ENCODE measurements around the gene ZNF629.
A peak's percentile ranks its signal among the peaks of the same experiment; 100 is the strongest.
"Not testable (repeated sequence)": the region's sequence is repeated elsewhere in the genome, so short reads cannot be mapped to it uniquely, and the experiment has no call there.

Gene ZNF629

DNA sequence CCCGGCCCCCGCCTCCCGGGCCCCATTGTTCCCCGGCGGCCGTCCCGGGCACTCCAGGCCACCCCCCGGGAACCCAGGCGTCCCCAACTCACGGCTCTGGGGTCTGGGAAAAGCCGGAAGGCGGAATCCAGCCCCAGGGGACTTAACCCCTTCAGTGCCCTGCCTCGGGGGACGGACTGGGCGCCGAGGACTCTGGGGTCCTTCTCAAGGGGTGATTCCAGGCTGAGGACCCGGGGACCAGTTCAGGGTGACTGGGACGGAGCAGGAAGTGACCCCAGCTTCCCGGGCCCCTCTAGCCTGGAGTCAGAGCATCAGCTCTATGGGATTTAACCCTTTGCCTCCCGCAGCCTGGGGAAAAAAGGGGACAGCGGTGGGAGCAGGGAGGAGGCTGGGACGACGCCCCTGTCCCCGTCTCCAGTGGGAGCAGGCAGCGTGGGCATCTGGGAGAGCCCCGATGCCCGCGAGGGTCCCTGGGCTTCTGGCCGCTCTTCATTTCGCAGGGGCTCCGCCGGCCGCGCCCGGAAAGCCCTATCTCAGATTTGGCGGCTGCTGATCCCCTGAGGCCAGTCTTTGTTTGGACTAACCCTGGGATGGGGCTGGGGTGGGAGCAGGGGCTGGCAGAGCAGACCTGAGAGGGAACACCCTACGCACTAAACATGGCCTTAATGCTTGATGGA lies at the start of gene ZNF629:
ZNF629 (minus strand) TSS at position 270 of the 677 bp plus-strand sequence. CDS start 2,723 bp downstream, outside the sequence.
- no peak for DNase-seq

DNA sequence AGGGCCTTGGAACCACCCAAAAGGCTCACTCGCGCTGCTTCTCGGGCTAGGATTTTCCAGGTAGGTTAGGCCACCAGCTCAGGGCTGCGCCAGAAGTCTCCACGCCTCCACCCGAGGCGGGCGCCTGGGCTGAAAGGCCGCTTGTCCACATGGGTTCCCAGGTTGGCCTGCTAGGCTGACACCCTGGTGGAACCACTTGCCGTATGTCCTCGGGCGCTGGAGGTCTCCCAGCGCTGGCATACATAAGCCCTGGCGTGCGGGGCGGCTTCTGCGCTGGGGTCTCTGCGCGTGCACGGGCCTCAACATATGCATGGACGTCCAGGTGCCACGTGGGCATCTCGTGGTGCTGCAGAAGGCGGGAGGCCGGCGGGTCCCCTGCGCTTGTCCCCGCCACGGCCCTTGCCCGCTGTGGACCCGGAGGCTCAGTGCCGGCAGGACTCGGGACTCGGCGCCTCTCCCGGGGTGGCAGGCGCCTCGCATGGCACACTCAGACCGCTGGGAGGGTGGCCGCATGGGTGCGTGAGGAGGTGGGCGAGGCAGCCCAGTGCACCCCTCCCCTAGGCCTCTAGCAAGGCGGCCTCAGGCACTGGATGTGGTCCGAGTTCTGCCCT lies 47.2 kb upstream of the ZNF629 start:
- DNase-seq = no peak

DNA sequence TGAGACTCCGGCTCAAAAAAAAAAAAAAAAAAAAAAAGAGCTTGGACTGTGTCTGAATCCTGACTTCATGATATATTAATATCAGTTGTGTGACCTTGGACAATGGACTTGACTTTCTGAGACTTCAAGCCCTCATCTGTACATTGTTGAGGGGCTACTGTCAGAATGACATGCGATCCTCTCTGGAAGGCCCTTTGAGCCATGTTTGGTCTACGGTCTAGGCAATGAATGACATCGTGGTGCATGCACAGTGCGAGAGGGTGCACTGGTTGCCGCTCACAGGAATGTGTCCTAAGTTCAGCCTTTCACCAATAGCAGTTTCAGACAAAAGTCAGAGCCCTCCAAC lies 43.0 kb upstream of the ZNF629 start:
- no peak for DNase-seq

DNA sequence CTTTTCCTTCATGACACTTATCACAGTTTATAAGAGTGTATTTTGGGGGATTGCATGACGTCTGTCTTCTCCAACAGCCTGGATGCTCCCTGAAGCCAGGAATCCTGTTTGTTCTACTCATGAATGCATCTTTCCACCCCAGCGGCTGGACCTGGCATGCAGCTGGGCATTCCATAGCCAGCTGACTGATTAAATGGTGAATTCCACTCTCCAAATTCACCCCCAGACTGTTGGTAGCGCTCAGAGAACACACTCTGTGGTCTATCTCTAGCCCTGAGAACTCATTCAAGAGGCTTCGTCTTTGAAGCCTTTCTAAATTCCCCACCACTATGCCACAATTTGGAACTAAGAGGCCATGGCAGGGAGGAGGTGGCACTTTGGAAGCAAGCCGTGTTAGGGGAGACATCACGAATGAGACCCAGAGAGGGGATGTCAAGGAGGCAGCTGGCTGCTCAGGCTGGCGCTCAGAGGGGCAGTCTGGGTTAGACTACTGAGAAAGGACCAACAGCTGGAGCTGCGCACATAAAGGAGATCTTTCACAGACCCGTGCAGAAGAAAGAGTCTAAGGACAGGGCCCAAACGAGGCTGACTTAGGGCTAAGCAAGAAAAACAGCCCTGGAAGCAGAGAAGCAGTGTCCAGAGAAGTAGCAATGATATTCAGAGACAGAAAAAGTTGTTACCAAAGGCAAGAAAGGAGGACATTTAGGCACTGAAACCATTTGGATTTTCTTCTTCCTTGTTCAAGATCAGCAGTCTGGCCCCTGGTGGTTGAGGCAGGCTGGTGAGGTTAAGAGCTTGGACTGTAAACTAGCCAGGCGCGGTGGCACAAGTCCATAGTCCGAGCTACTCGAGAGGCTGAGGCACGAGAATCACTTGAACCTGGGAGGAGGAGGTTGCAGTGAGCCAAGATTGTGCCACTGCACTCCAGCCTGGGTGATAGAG lies 42.4 kb upstream of the ZNF629 start:
- no peak for DNase-seq

DNA sequence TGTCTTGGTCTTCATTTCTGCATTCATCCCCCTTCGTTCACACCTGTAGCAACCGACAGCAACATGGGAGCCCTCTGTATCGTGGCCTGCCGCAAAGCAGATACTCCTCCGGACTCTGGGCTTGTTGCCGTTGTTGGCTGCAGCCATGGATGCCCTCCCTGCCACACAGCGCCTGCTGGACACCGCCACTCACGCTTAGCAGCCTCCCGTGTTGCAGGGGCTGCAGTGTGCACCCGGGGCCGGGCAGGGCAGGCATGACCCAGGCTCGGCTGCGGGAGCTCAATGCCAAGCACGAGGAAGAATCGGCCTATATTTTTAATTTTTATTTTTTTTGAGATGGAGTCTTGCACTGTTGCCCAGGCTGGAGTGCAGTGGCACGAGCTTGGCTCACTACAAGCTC lies 34.9 kb upstream of the ZNF629 start:
- no peak for DNase-seq

DNA sequence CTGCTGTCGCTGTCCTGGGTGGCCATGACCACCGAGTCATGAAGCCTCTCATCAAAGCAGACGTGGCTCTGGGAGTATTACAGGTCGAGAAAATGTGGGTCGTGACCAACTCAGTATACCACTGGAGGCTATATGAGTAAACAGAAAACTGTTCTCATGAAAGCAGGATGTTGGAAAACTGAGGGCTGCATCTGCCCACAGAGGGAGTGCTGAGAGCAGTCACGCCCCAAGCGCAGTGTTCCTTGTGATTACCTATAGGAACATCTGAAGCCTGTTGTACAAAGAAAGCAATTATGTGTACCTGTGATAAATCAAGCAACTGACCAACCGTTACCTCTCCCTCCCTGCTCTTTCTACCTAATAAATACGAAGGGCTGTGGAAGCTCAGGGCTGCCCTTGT lies 34.4 kb upstream of the ZNF629 start:
- not testable (repeated sequence) for DNase-seq

DNA sequence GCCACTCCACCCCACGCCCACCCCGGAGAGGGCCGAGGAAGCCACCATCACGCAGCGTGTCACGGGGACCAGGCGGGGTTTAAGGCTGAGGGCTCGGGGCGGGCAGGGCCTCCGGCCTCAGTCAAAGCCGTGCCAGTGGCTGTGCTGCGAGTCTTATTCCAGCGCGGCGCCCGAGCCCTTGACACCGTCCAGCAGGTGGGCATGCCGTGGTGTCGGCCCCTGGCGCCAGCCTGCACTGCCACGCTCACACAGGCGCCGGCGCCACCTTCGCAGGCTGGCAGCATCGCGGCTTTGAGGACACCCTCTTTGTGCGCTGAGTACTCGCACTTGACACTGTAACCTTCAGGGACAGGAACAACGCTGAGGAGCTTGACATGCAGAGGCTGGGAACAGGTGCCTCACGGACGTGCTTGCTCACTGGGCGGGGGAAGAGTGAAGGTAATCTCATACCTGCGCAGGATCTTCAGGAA lies 34.0 kb upstream of the ZNF629 start:
- DNase-seq = no peak

DNA sequence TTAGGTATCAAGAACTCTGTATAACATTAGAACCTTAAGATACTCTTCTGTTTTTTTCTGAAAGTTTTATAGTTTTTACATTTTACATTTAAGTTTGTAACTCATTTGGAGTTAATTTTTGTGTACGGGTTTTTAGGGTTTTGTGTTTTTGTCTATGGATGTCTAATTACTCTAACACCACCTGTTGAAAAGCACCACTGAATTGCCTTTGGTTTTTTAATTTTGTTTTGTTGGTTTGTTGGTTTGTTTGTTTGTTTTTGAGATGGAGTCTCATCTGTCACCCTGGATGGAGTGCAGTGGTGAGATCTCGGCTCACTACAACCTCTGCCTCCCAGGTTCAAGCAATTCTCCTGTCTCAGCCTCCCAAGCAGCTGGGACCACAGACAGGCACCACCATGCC lies 29.8 kb upstream of the ZNF629 start:
- DNase-seq = no peak

DNA sequence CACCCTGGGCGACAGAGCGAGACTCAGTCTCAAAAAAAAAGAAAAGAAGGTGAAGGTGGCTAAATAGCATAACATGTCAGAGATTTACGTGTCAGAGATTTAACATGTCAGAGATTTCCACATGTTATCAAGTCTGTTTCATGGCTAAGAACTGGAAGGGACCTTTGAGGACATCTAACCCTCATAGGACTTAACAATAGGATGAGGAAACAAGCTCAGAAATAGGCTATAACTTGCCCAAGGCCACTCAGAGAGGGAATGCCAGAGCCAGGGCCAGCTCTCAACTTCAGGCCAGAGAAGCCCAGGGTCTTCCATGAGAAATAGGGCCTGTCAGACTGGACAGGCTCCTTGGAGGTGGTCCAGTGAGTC lies 26.8 kb upstream of the ZNF629 start:
- DNase-seq = no peak

DNA sequence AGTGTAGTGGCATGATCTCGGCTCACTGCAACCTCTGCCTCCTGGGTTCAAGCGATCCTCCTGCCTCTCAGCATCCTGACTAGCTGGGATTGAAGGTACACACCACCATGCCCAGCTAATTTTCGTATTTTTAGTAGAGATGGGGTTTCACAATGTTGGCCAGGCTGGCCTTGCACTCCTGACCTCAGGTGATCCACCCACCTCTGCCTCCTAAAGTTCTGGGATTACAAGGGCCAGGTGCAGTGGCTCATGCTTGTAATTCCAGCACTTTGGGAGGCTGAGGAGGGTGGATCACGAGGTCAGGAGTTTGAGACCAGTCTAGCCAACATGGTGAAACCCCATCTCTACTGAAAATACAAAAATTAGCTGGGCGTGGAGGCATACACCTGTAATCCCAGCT lies 22.7 kb upstream of the ZNF629 start:
- not testable (repeated sequence) for DNase-seq

DNA sequence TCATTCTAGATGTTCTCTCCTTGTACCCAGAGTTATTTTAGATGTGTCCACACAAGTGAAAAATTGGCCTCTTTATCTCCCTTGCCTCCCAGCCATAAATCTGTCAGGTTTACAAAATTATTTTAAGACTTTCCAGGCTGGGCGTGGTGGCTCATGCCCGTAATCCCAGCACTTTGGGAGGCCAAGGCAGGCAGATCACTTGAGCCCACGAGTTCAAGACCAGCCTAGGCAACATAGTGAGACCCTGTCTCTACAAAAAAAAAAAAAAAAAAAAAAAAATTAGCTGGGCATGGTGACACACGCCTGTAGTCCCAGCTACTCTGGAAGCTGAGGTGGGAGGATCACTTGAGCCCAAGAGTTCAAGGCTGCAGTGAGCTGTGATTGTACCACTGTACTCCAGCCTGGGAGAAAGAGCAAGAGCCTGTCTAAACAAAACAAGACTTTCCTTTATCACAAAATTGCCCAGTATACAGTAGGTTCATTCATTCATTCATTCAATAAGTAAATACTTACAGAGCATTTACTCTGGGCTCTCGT lies 22.0 kb upstream of the ZNF629 start:
- not testable (repeated sequence) for DNase-seq

DNA sequence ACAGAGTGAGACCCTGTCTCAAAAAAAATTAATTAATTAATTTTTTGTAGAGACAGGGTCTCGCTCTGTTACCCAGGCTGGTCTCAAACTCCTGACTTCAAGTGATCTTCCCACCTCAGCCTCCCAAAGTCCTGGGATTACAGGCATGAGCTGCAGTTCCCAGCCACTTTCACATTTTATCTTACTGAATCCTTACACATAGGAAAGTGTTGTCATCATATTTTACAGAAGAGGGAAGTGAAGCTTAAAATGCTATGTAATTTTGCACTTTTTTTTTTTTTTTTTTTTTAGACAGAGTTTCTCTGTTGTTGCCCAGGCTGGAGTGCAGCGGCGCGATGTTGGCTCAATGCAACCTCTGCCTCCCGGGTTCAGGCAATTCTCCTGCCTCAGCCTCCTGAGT lies 21.1 kb upstream of the ZNF629 start:
- no peak for DNase-seq

DNA sequence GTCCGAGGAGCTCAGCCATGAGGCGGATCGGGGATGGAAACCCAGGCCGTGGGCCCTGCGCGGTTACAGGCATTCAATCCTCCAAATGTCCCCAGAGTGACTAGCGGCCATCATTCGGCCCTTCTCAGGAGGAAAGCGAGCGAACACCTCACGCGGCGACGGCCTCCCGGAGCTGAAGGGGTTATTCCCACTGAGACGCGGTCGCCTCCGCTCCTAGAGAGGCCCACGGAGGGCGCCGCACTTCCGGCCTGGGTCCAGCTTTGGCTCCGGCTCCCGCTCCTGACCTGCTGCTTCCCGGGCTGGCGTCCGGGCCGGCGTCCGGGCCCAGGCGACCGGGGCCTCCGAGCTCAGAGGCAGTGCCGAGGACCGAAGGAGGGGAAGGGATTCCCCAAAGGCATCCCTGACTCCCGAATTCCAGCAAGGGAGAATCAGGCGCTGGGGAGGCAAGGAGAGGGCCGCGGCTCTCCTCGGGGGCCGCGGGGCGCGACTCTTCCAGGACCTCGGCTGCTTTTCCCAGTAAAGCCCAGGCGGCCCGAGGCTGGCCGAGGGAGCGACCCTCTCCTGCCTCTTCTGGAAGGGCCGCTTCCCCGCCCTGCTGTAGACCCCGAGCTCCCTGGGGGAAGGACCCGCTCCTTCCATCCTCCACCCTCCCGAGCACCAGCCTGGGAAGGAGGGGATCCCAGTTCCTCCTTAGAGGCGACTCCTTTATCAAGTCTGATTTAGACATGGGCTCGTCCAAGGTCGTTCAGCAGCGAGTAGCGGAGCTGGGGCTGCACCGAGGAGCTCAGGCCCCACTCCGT lies 18.6 kb upstream of the ZNF629 start:
- DNase-seq = peak in 3 of 4 experiments; percentile 28 to 44 (median 32)

DNA sequence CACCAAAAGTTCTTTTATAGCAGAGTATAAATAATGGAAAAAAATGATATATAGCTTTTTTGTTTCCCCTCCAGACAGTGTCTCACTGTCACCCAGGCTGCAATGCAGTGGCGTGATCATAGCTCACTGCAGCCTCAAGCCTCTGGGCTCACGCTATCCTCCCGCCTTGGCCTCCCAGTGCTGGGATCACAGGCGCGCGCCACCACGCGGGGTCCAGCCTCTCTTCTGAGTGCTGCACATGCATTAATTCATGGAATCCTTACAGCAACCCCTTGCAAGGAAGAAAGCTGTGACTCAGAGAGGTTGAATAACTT lies 18.0 kb upstream of the ZNF629 start:
- DNase-seq = no peak

DNA sequence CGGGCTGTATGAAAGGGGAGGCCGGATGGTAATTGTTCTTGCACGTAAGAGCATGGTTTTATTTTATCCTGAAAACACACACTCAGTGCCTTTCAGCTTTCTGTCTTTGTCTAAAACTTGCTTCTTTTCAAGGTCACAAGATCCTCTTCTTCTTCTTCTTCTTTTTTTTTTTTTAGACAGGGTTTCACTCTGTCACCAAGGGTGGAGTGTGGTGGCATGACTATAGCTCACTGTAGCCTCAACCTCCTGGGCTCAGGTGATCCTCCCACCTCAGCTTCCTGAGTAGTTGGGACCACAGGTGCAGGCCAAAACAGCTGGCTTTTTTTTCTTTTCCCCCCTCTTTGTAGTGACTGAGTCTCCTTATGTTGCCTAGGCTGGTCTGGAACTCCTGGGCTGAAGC lies 15.9 kb upstream of the ZNF629 start:
- DNase-seq = no peak

DNA sequence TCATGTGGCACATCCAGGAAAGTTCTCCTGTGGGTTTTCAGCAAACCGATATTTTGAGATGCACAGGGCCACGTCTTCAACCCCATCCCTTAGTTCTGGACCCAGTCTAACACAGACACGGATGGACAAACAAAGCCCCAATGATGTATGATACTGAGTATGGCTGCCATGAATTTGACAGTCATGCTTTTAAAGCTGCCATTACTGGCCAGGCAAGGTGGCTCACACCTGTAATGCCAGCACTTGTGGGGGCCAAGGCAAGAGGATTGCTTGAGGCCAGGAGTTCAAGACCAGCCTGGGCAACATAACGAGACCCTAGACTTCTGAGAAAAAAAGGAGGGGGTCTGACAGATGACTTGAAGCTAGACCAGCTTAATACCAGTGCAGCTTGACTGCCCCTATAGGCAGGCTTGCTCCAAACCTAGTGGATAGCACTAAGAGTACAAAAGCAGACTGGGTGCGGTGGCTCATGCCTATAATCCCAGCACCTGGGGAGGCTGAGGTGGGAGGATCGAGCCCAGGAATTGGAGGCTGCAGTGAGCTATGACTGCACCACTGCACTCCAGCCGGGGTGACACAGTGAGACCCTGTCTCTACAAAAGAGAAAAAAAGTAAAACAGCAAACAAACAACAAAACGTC lies 10.8 kb upstream of the ZNF629 start:
- DNase-seq = no peak

DNA sequence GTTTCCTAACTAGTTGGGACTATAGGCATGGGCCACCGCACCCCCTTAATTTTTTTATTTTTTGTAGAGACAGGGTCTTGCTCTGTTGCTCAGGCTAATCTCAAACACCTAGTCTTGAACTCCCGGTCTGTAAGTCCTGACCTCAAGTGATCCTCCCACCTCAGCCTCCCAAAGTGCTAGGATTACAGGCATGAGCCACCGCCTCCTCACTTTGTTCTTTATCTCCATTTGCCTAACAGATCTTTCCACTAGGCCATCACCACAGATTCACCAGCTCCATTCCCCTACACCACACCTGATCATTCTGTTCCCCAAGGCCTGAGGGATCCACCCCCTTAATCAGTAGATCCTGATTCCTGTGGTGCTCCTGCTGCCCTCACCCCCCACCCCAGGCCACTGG lies 7.6 kb upstream of the ZNF629 start:
- DNase-seq = no peak

DNA sequence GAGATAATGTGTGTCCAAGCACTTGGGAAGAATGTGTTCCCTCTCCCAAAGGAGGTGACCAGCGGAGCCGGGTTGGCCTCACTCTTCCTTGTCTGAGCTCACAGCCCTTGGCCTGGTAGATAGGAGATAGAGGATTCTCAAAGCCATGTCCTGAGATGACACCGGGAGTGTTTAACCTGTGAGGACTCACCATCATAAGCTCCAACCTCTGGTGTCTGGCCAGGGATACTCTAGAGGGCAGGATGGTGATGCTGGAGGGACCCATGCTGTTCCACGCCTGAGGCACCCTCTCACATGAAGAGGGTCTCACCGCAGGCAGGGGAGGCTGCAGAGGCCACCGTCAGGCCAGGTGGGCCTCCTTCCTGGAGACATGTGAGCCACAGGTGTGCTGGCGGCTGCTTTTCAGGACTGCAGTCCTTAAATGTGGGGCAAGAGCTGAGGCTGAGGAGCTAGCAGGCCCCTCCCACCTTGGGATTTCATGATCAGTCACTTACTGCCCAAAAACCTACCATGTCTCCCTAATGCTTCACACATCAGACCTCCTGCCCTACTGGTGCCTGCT lies 6.6 kb upstream of the ZNF629 start:
- no peak for DNase-seq

DNA sequence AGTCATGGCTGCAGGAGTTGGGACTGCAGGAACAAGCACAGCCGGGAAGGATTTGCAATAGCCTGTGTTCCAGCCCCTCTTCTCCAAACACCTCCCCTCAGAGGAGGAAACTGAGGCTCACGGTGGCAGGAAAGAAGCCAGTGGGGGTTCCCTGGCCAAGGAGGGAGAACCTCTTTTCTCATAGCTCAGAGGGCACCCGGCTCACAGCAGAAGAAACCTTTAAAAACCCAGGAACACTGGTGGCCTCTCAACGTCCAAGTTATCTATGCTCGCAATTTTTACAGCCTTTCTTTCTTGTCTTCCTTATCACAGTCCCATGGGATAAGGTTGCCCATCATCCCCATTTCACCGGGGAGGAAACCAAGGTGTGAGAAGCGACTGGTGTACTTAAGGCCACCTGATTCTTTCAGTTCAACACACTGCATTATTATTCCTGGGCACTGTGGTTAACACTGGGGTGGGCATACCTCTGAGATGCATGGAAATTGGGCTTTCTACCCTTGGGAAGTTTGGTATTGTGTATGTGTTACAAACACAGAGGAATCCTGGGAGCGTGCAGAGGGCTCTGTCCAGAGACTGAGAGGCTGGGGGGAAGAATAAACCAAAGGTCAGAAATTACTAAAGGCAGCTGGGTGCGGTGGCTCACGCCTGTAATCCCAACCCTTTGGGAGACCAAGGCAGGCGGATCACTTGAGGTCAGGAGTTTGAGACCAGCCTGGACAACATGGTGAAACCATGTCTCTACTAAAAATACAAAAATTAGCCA lies 791 bp upstream of the ZNF629 start:
- no peak for DNase-seq

DNA sequence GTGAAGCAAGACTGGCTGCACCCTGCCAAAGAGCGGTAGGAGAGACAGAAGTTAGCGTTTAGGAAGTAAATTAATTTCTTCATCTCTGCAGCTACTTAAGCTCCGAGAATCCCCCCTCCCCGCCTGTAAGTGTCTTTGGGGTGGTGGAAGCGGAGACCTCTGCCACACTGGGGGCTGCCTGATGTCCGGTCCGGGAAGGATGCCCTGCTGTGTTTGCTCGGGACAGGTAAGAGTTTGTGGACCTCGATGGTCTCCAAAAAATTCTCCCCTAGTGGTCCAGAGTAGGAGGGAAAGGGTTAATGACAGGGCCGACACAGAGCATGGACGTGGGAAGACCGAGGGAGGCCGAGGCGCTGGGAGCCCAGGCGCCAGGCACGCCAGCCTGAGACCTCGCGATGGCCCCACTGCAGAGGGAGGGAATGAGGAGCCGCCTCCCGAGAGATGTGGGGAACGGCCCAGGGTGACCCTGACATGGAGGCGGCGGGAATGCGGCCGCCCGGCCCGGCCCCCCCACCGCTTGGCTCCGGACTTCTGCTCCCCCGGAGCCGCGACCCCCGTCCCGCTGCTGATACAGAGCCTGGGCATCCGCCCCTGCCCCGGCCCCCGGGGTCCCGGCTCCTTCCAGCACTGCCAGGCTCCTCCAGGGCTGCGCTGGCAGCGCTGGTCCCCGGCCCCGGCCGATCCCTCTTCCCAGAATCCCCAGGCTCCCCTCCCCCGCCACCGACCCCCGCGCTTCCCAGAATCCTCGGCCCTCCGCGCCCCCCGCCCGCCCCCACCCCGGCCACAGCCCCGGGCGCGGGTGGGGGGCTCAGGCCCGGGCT lies 680 bp downstream of the ZNF629 start:
- DNase-seq = no peak
